ENCODE data around the gene KCNMA1.

KCNMA1 gene

GRCh38 chr10:76866841-76867586, 770.6 kb downstream of the KCNMA1 start:
- no peak for DNase-seq (ENCODE audit: low read depth in 2 of 2)

GRCh38 chr10:76864922-76865321, 772.7 kb downstream of the KCNMA1 start:
- DNase-seq (ENCODE audit: low read depth in 2 of 2), result no peak

GRCh38 chr10:76858721-76859120, 778.9 kb downstream of the KCNMA1 start:
- no peak for DNase-seq (ENCODE audit: low read depth in 2 of 2)

- no peak for DNase-seq (ENCODE audit: low read depth in 2 of 2)
Observed at GRCh38 chr10:76840802-76841201, 796.8 kb downstream of the KCNMA1 start.

GRCh38 chr10:76839276-76839675, 798.3 kb downstream of the KCNMA1 start:
- DNase-seq (ENCODE audit: low read depth in 2 of 2), result no peak

GRCh38 chr10:76830218-76830617, 807.4 kb downstream of the KCNMA1 start:
- no peak for DNase-seq (ENCODE audit: low read depth in 2 of 2)

- no peak for DNase-seq (ENCODE audit: low read depth in 2 of 2)
Observed at GRCh38 chr10:76829724-76830123, 807.9 kb downstream of the KCNMA1 start.

Data from stimulated activated CD4-positive, alpha-beta T cell treated with anti-CD3 and anti-CD28 coated beads, Interleukin-1b, Interleukin-23, amount 100 ng/mL, for 4 hours (primary cell).